Measurements from ENCODE around the gene DCXR. TPM values are rescaled to one million over a fixed set of nuclear protein-coding genes. Genes with fewer than 3 reads are reported as not detected.
A peak's percentile ranks its signal among the peaks of the same experiment; 100 is the strongest.

The DCXR gene
- total RNA-seq, 1 experiment from 2014 or later: 120 TPM

DNA sequence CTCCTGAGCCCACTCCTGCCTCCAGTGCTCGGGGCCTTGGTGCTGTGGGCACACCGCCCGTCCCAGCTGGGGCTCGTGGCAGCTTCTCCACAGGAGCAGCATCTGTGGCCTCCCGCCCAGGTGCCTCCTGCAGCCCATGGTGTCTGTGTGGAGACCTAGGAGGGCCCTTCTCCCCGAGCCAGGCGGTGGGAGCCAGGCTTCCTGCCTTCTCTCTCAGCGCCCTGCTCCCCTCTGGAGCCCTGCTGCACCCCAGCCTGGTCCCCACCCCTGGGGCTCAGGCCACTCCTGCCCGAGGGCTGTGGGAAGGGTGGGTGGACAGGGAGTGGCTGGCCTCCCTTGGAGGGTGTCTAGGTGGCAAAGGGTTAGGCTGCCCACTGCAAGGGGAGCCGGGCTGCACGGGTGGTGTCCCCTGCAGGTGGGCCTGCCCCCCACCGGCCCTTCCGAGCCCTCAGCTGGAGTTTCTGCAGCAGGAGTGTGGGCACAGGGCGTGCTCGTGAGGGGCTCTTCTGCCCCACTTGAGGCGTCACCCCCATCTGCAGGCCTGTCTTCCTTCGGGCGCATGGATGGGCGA is 25.8 kb downstream of the DCXR start:
- DNase-seq (ENCODE audit: low read depth, low spot score): no peak
- in situ Hi-C loops (cut with HindIII; ENCODE audit: low pct_unique_long_range_greater_than_20kb, low sequenced_read_pairs): no loop called here

DNA sequence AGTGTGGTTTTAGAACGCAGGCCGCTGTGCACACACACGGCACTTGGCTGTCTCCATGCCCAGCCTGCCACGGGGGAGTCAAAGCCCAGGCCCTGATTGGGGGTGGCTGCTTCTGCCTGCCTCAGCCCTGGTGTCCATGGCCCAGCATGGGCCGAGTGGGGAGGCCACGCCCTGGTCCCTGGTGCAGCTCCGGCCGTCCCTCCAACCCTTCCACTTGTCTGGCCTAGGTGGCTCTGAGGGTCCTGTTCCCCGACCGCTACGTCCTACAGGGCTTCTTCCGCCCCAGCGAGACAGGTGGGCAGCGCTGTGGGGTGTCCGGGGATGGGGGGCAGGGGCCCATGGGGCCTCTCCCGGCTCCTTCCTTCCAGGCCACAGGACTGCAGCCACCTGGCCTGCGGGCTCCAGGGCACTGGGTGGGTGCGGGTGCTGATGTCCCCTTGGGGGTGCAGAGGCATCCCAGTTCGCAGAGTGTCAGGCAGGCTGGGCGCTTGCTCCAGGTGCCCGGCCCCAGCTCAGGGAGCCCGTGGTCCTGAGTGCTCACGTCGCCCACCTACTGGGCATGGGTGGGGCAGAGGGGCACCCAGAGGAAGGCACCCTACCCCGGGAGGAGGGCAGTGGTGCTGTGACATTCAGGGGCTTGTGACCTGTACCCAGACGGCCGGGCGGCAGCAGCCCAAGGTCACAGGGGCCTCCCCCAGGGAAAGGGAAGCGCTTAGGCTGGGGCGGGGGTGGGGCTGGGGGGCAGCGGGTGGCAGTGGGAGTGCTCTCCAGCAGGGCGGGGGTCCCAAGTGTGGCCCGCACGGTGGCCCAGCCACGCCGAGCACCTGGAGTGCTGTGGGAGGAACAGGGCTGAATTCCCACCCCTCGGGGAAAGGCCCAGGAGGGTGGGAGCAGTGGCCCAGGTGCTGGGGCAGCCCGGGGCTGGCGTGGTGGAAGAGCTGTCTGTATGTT is 26.6 kb downstream of the DCXR start:
- in situ Hi-C loops (cut with HindIII; ENCODE audit: low pct_unique_long_range_greater_than_20kb, low sequenced_read_pairs): no loop called here
- no peak for DNase-seq (ENCODE audit: low read depth, low spot score)

DNA sequence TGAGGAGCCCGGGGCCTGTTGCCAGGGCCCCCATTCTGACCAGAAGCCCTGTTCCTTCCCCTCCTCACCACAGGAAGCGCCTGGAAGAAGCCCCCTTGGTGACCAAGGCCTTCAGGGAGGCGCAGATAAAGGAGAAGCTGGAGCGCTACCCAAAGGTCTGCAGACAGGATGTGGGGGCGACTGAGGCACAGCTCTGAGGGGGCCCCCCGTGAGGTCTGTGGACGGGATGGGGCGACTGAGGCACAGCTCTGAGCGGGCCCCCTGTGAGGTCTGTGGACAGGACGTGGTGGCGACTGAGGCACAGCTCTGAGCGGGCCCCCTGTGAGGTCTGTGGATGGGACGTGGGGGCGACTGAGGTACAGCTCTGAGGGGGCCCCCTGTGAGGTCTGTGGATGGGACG is 28.1 kb downstream of the DCXR start:
- DNase-seq (ENCODE audit: low read depth, low spot score): no peak
- in situ Hi-C loops (cut with HindIII; ENCODE audit: low pct_unique_long_range_greater_than_20kb, low sequenced_read_pairs): no loop called here

DNA sequence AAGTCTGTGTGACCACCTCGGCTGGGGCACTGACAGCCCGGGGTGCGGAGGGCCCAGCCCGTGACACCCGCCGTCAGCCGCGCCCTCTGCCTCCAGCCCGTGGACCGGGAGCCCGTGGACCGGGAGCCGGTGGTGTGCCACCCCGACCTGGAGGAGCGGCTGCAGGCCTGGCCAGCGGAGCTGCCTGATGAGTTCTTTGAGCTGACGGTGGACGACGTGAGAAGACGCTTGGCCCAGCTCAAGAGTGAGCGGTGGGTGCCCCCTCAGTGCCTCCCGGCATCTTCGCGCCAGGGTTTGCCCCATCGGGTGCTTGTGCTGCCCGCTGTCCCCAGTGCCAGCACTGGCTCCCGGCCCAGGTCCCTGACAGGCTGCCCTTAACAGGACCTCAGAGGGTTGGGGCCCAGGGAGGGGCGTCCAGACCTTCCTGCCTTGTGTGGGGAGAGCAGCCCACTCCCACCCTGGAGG is 28.5 kb downstream of the DCXR start:
- in situ Hi-C loops (cut with HindIII; ENCODE audit: low pct_unique_long_range_greater_than_20kb, low sequenced_read_pairs): no loop called here
- DNase-seq (ENCODE audit: low read depth, low spot score): no peak

DNA sequence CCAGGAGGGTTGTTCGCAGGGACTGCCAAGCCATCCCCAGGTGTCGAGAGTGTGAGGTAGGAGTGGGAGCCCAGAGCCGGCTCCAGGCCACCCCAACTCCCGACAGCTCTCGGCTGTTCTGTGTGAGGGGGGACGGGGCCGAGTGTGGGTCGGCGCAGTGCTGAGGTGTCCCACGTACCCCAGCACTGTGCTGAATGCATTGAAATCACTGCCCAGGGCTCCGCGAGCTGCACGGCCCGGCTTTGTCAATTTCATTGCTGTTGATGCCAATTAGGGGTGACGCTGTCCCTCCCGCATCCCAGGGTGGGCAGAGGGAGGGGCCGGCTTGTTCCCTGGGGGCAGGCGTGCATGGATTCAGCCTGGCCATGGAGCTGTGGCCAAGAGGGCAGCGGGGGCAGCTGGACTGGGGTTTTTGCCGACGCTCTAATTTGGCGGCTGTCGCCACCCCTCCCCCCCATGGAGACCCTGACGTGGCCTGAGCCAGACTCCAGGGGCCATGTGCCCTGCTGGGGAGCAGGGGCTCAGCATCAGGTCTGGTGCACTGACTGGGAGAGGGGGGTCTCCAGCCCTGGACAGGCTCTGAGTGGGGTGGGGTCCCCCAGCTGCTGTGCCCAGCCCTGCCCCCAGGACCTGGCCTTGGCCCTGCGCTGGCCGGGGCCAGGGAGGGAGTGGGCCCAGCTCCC is 29.1 kb downstream of the DCXR start:
- no peak for DNase-seq (ENCODE audit: low read depth, low spot score)
- in situ Hi-C loops (cut with HindIII; ENCODE audit: low pct_unique_long_range_greater_than_20kb, low sequenced_read_pairs): no loop called here

DNA sequence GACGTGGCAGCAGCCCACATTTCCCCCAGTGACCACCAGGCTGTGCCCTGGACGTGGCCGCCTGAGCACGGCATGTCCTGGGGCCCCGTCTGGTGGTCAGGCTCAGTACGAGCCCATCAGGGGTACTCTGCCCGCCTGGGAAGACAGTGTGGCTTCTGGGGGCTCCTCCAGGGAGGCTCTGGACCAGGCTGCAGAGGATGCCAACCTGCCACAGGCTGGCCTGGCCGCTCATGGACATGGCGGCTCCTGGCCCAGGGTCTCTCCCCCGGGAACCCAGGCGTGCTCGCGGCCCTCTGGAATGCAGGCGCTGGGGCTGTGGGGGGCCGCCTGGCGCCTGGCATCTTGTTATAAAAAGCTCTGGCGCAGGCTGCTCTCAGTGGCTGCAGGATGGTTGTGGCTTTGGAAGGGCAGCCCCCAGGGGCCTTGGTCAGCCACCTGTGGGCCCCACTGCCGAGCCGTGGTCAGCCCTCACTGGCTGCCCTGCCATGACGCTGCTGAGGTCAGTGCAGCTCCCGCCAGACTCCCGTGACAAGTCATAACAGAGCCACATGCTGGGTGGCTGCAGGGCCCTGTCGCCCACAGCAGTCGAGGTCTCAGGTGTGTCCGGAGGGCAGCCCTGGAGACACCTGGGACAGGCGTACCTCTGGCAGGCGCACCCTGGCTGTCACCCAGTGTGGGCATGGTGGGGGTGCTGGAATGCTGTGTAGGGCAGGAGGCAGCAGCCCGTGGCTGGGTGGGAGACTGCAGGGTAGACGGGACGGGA is 29.8 kb downstream of the DCXR start:
- DNase-seq (ENCODE audit: low read depth, low spot score): no peak
- in situ Hi-C loops (cut with HindIII; ENCODE audit: low pct_unique_long_range_greater_than_20kb, low sequenced_read_pairs): no loop called here

DNA sequence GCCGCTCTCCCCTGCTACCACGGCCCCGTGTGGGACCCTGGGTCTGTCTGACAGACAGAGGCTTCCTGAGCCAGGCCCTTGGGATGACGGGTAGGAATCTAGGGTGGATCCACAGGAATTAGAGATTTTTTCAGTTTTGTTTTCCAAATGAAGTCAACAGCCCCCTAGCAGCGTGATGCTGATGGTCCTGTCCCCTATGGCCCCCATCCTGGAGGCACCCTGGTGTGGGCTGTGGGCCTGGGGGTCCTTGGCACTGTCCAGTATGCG is 30.3 kb downstream of the DCXR start:
- in situ Hi-C loops (cut with HindIII; ENCODE audit: low pct_unique_long_range_greater_than_20kb, low sequenced_read_pairs): no loop called here
- no peak for DNase-seq (ENCODE audit: low read depth, low spot score)

DNA sequence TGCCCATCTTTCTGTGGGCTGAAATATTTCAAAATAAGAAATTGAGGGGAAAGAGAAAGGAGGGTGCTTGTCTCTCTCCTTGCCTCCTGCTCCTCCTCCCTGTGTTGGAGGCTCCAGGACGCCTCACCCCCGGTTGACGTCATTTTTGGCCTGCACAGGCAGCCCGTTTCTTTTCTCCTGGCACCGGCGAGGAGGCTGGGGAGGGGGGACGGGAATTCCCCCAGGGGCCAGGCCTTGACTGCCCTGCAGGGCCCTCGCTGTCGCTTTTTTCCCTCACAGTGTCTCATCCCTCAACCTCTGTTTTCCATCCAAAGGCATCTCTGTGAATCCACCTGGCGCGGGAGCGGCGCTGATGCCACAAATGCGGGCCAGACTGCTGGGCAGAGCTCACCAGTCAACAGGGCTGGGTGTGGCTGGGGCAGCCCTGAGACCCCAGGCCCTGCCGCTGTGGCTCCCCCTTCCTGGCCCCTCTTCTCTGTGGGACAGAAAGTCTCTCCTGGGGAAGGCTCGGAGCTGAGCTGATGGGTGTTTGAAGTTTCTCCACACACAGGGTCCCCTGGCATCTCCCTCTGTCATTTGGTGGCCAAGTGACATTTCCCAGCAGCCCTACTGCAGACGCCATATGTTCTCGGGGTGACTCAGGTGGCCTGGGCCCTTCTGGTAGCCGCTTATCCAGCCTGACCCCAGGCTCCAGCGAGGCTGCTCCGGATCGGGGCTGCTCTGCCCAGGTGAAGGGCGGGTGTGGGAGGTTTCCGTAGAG is 30.8 kb downstream of the DCXR start:
- no peak for DNase-seq (ENCODE audit: low read depth, low spot score)
- in situ Hi-C loops (cut with HindIII; ENCODE audit: low pct_unique_long_range_greater_than_20kb, low sequenced_read_pairs): no loop called here

DNA sequence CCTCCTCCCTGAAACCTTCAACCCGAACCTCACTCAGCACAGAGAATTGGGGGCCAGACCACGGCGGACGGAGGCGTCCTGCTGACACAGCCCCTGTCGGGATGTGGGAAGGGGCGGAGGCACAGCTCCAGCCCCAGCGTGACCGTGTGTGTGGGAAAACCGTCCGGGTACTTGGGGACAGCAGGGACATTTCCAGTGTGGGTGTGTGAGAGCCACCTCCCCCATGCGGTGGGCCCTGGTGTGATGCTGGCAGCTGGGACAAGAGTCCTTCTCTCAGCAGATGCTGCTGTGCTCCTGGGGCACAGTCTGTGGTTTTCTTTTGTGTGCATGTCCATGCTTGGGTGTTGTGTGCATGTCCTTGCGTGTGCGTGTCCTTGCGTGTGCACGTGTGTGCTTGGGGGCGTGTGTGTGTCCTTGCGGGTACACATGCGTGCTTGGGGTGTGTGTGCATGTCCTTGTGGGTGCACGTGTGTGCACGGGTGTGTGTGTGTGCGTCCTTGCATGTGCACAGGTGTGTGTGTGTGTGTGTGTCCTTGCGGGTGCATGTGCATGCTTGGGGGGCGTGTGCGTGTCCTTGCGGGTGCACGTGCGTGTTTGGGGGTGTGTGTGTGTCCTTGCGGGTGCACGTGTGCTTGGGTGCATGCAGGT is 31.7 kb downstream of the DCXR start:
- DNase-seq (ENCODE audit: low read depth, low spot score): no peak
- in situ Hi-C loops (cut with HindIII; ENCODE audit: low pct_unique_long_range_greater_than_20kb, low sequenced_read_pairs): no loop called here

DNA sequence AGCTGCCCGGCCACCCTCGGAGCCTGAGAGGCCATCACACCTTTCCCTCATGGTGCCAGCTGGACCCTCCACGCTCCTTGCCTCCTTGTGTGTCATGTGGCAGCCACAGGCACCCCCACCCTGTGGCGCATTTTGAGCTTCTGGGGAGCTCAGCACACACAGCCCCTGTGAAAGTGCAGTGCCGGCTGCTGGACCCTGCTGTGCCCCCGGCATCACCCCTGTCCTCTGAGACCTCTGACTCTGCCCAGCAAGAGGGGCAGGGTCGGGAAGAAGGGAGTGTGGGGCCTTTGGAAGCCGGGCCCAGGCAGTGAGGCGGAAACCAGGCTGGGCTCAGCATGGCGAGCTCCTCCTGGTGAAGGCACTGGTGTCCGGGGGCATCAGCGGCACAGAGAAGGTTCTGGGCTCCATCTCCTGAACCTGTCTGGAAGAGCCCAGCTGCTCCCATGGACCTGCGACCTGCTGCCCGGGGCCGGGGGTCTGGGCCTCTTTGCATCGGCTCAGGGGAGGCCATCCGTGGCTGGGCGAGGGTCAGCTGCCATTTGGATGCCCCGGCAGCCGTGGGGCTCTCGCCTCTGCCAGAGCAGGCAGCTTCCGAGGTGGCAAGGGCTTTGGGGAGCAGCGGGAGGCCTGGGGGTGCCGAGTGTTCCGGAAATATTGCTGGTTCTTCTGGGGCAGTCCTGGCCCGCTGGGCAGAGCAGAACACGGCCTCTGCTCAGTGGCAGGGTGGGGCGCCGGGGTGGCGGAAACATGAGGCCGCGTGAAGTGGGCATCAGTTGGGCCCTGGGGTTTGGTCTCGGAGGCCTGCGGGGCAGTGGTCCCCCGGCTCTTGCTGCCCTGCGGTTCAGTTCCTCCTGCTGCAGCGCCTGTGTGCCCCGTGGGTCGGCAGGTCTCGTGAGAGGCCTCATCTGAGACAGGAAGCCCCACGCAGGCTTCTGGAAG is 32.7 kb downstream of the DCXR start:
- in situ Hi-C loops (cut with HindIII; ENCODE audit: low pct_unique_long_range_greater_than_20kb, low sequenced_read_pairs): no loop called here
- no peak for DNase-seq (ENCODE audit: low read depth, low spot score)

DNA sequence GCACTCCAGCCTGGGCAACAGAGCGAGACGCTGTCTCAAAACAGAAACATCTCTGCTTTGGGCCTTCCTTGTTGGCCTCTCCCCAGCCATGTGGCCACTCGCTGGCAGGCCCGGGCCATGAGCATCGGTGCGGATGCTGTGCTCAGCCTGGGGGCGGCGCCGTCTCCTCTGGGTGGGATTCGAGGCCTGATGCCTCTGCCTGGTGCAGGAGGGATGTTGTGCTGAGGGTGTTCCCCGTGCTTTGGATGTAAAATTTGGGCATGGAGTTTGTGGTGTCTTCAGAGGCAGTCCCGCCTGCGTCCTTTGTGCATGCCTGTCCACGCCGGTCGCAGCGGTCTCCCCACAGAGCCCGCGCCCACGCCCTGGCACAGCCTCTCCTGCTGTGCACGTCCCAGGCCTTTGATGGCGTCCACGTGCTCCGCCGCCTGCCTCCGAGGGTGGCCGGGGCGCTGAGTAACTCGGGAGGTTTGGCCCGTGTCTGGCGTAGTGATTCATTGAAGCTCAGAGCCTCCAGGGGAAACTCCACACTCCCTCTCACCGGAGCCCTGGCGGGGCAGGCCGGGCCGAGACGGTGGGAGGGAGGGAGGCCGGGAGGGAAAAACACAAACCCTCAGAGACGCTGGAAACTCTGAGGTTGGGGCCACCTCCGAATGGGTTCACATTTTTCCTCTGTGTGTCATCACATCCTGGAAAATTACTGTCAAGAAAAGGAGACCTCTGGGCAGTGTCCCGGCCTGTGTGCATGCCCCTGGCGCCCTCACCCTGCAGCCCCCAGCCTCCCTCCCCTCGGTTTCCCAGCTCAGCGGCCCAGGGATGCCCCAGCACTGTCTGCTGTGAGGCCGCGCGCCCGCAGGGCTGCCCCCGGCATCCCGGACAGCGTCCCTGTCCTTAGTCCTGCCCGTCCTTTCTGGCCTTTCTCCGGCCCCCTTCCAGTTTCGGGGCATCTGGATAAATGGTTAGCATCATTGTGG is 33.8 kb downstream of the DCXR start:
- DNase-seq (ENCODE audit: low read depth, low spot score): peak; percentile 67
- in situ Hi-C loops (cut with HindIII; ENCODE audit: low pct_unique_long_range_greater_than_20kb, low sequenced_read_pairs): no loop called here

DNA sequence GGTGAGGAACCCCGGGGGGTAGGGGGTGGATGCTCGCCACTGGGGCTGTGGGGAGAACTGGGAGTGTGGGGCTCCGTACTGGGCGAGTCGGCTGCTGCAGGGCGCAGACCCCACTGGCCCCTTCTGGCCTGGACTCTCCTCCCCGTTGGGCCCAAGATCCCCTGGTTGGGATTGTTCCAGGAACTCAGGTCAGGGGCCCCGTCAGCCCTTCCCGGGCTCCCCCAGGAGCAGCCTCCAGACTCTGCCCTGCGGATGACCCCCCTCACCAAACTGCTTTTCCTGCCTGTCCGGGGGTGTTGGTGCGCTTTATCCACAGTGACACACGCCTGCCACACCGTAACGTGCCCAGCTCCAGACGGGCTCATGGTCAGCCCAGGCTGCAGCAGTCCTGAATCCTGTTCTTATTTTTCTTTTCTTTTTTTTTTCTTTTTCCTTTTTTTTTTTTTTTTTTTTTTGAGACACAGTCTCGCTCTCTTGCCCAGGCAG is 35.9 kb downstream of the DCXR start:
- in situ Hi-C loops (cut with HindIII; ENCODE audit: low pct_unique_long_range_greater_than_20kb, low sequenced_read_pairs): no loop called here
- DNase-seq (ENCODE audit: low read depth, low spot score): no peak

DNA sequence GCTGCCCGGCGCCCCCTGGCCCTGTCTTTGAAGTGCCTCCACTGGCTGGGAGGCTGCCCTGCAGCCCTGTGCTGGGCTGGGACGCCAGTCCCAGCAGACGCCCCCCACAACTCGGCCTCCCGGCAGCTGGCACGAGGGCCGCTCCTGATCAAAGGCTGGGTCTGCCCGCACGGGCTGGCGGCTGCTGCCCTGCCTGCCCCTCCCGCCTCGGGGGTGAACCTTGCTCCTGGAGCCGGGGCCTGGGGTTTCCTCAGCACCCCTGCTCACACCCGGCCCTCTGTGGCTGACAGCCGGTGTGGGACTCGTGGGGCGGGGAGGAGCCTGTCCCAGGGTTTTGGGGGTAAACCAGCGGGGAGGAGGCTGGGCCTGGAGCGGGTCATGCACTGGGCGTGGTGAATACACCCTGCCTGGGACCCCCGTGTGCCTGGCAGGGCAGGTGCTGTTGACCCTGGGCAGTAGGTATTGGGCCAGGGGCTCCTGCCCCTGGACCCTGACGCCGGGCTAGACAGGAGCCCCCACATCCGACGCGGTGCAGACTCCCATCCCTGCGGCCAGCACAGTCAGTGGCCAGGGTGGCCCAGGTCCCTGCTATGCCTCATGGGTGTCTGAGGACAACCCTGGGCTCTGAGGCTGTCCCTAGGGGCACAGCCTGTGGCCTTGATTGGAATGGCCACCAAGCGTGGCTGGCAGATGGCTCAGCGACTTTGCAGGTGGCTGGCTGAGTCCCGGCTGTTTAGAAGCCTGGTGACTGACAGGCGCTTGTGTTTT is 36.5 kb downstream of the DCXR start:
- in situ Hi-C loops (cut with HindIII; ENCODE audit: low pct_unique_long_range_greater_than_20kb, low sequenced_read_pairs): no loop called here
- DNase-seq (ENCODE audit: low read depth, low spot score): no peak
